ENCODE data around the gene MRTFA.

GRCh38 chr22:40493441-40493840 lies 143.1 kb downstream of the MRTFA start:
- no peak for TF ChIP-seq EZH2 (IDR thresholded peaks at IDR 0.05)
- no peak for TF ChIP-seq RAD21 (IDR thresholded peaks at IDR 0.05; ENCODE audit: low read depth)
- TF ChIP-seq, protein P1, sequence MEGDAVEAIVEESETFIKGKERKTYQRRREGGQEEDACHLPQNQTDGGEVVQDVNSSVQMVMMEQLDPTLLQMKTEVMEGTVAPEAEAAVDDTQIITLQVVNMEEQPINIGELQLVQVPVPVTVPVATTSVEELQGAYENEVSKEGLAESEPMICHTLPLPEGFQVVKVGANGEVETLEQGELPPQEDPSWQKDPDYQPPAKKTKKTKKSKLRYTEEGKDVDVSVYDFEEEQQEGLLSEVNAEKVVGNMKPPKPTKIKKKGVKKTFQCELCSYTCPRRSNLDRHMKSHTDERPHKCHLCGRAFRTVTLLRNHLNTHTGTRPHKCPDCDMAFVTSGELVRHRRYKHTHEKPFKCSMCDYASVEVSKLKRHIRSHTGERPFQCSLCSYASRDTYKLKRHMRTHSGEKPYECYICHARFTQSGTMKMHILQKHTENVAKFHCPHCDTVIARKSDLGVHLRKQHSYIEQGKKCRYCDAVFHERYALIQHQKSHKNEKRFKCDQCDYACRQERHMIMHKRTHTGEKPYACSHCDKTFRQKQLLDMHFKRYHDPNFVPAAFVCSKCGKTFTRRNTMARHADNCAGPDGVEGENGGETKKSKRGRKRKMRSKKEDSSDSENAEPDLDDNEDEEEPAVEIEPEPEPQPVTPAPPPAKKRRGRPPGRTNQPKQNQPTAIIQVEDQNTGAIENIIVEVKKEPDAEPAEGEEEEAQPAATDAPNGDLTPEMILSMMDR (IDR thresholded peaks at IDR 0.05 in 2 of 3, conservative IDR thresholded peaks at IDR 0.05 in 1 of 3; ENCODE audit: borderline replicate concordance in 1 of 3, insufficient read depth in 1 of 3, low read depth in 2 of 3, low read length in 2 of 3) = no peak
- no peak for TF ChIP-seq FOSL1 (IDR thresholded peaks at IDR 0.05; ENCODE audit: low read depth)
- no peak for TF ChIP-seq POLR2AphosphoS5 (IDR thresholded peaks at IDR 0.05; ENCODE audit: low read depth, low read length)
- TF ChIP-seq, protein P2, sequence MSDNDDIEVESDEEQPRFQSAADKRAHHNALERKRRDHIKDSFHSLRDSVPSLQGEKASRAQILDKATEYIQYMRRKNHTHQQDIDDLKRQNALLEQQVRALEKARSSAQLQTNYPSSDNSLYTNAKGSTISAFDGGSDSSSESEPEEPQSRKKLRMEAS (IDR thresholded peaks at IDR 0.05) = no peak
- TF ChIP-seq, protein P3, sequence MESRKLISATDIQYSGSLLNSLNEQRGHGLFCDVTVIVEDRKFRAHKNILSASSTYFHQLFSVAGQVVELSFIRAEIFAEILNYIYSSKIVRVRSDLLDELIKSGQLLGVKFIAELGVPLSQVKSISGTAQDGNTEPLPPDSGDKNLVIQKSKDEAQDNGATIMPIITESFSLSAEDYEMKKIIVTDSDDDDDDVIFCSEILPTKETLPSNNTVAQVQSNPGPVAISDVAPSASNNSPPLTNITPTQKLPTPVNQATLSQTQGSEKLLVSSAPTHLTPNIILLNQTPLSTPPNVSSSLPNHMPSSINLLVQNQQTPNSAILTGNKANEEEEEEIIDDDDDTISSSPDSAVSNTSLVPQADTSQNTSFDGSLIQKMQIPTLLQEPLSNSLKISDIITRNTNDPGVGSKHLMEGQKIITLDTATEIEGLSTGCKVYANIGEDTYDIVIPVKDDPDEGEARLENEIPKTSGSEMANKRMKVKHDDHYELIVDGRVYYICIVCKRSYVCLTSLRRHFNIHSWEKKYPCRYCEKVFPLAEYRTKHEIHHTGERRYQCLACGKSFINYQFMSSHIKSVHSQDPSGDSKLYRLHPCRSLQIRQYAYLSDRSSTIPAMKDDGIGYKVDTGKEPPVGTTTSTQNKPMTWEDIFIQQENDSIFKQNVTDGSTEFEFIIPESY (IDR thresholded peaks at IDR 0.05; ENCODE audit: extremely low read depth, insufficient replicate concordance, low read length) = no peak
- no peak for TF ChIP-seq YY1 (IDR thresholded peaks at IDR 0.05; ENCODE audit: extremely low read depth, insufficient replicate concordance, low read depth, low read length)
- TF ChIP-seq CEBPB (IDR thresholded peaks at IDR 0.05; ENCODE audit: low read depth) = no peak
